SK-N-SH (cell line): ENCODE results near the gene OR9A2. TPM values are rescaled to one million over a fixed set of nuclear protein-coding genes. Genes with fewer than 3 reads are reported as not detected.

Source experiments
- CTCF ChIA-PET: fragments of 300-600, 350-600 bp; formaldehyde crosslinking; extraction: SDS; loops from one replicate; lab custom pipeline; 2021; lab: Yijun Ruan, JAX
- POLR2A ChIA-PET: fragments of 350-600 bp; sonication (Branson Sonifier 250); formaldehyde crosslinking; extraction: SDS; loops from one replicate; lab custom pipeline; 2020; ENCODE audit warnings: antibody characterized with exemption, inconsistent platforms; lab: Yijun Ruan, JAX
- DNase-seq: peaks from one replicate; pipeline ENCODE4 v3.0.0; 2012
- H2AFZ ChIP-seq: fragments of 200-600 bp; sonication (generic); 2 replicates; pipeline ENCODE4 v1.8.1; 2016; ENCODE audit warnings: antibody characterized with exemption, mild to moderate bottlenecking, low read depth
- H3F3A ChIP-seq: fragments of 200-600 bp; sonication (generic); replicated peaks from 2 replicates; pipeline ENCODE3; 2016; ENCODE audit warnings: antibody characterized with exemption, mild to moderate bottlenecking; ENCODE audit not compliant: insufficient read depth
- H3K27ac ChIP-seq, 2 experiments: fragments of 200-500 bp in 1 of 2; fragments of 200-600 bp in 1 of 2; sonication (Bioruptor generic) in 1 of 2; sonication (generic), shearing (Covaris generic) in 1 of 2; 2 replicates each; pipeline versions ENCODE4 v1.5.1 to v1.6.1; 2014 to 2016; ENCODE audit warnings: low read depth in 2 of 2, inconsistent platforms in 1 of 2, low read length in 1 of 2, mild to moderate bottlenecking in 1 of 2, mixed read lengths in 1 of 2
- H3K27me3 ChIP-seq: fragments of 200-600 bp; sonication (generic), shearing (Covaris generic); 2 replicates; pipeline ENCODE4 v1.6.1; 2016; ENCODE audit warnings: mixed run types; ENCODE audit not compliant: insufficient read depth
- H3K36me3 ChIP-seq, 2 experiments: fragments of 200-500 bp in 1 of 2; fragments of 200-600 bp in 1 of 2; sonication (Bioruptor generic) in 1 of 2; sonication (generic) in 1 of 2; replicated peaks in 1 of 2; 2 replicates each; pipeline versions ENCODE3 to v1.5.1; 2014 to 2016; ENCODE audit warnings: low read length in 1 of 2, mild to moderate bottlenecking in 1 of 2; ENCODE audit not compliant: insufficient read depth in 2 of 2, control insufficient read depth in 1 of 2
- H3K4me1 ChIP-seq, 2 experiments: fragments of 200-500 bp in 1 of 2; fragments of 200-600 bp in 1 of 2; sonication (Bioruptor generic) in 1 of 2; sonication (generic), shearing (Covaris generic) in 1 of 2; 2 replicates each; pipeline versions ENCODE4 v1.5.1 to v1.6.1; 2014 to 2016; ENCODE audit warnings: low read depth in 1 of 2, low read length in 1 of 2, mixed run types in 1 of 2; ENCODE audit not compliant: insufficient read depth in 2 of 2, control insufficient read depth in 1 of 2
- H3K4me2 ChIP-seq: fragments of 200-600 bp; sonication (generic), shearing (Covaris generic); 2 replicates; pipeline ENCODE4 v1.6.1; 2017; ENCODE audit warnings: mixed run types
- H3K4me3 ChIP-seq, 2 experiments: fragments of 200-500 bp in 1 of 2; fragments of 200-600 bp in 1 of 2; sonication (Bioruptor generic) in 1 of 2; sonication (generic), shearing (Covaris generic) in 1 of 2; 2 replicates each; pipeline versions ENCODE4 v1.5.1 to v1.8.1; 2014 to 2016; ENCODE audit warnings: low read depth in 2 of 2, inconsistent platforms in 1 of 2, low read length in 1 of 2, mild to moderate bottlenecking in 1 of 2, mixed read lengths in 1 of 2, moderate library complexity in 1 of 2
- H3K79me2 ChIP-seq: fragments of 200-600 bp; sonication (generic); 2 replicates; pipeline ENCODE4 v1.8.1; 2017; ENCODE audit warnings: mild to moderate bottlenecking; ENCODE audit not compliant: insufficient read depth
- H3K9ac ChIP-seq: fragments of 200-600 bp; sonication (generic); 2 replicates; pipeline ENCODE4 v1.6.1; 2017; ENCODE audit warnings: mixed run types
- H3K9me2 ChIP-seq: fragments of 200-600 bp; sonication (generic); 2 replicates; pipeline ENCODE4 v1.6.1; 2017; ENCODE audit warnings: mixed run types
- H3K9me3 ChIP-seq: fragments of 200-600 bp; sonication (generic); 2 replicates; pipeline ENCODE4 v1.6.1; 2017; ENCODE audit warnings: mixed run types, mild to moderate bottlenecking, moderate library complexity
- H4K20me1 ChIP-seq: fragments of 200-600 bp; sonication (generic); 2 replicates; pipeline ENCODE4 v1.6.1; 2017; ENCODE audit warnings: mild to moderate bottlenecking, mixed run types; ENCODE audit not compliant: insufficient read depth
- ELF1 ChIP-seq: IDR thresholded peaks from 2 replicates; pipeline ENCODE4 v1.4.0; 2012
- FOSL2 ChIP-seq: IDR thresholded peaks from 2 replicates; pipeline ENCODE4 v1.4.0; 2012; ENCODE audit warnings: low read depth, mild to moderate bottlenecking, moderate library complexity, borderline replicate concordance
- FOXJ3 ChIP-seq: sonication (generic); formaldehyde crosslinking; IDR thresholded peaks from 2 replicates; pipeline ENCODE4 v1.5.1; 2020; ENCODE audit warnings: mild to moderate bottlenecking, missing genetic modification reagents
- FOXM1 ChIP-seq: IDR thresholded peaks from 2 replicates; pipeline ENCODE4 v1.4.0; 2012; ENCODE audit warnings: low read depth, mild to moderate bottlenecking
- GABPA ChIP-seq: IDR thresholded peaks from 2 replicates; pipeline ENCODE4 v1.4.0; 2012; ENCODE audit warnings: low read depth, mild to moderate bottlenecking
- MAX ChIP-seq: IDR thresholded peaks from 2 replicates; pipeline ENCODE4 v1.4.0; 2012; ENCODE audit warnings: low read depth
- MEF2A ChIP-seq: IDR thresholded peaks from 2 replicates; pipeline ENCODE4 v1.4.0; 2012; ENCODE audit warnings: low read depth, borderline replicate concordance
- MXI1 ChIP-seq: IDR thresholded peaks from 2 replicates; pipeline ENCODE4 v1.6.1; 2012; ENCODE audit warnings: mild to moderate bottlenecking, low read depth, low read length, improper control_type of control experiment
- PBX3 ChIP-seq: IDR thresholded peaks from 2 replicates; pipeline ENCODE4; 2012
- RFX5 ChIP-seq: IDR thresholded peaks from 2 replicates; pipeline ENCODE4 v1.6.1; 2012; ENCODE audit warnings: mild to moderate bottlenecking, improper control_type of control experiment, low read length
- SIN3A ChIP-seq: IDR thresholded peaks from 2 replicates; pipeline ENCODE4 v1.6.1; 2012; ENCODE audit warnings: low read depth, mild to moderate bottlenecking, low read length, moderate library complexity, borderline replicate concordance
- TCF12 ChIP-seq: IDR thresholded peaks from 2 replicates; pipeline ENCODE4 v1.4.0; 2012
- USF1 ChIP-seq: IDR thresholded peaks from 2 replicates; pipeline ENCODE4 v1.4.0; 2012; ENCODE audit warnings: low read depth, borderline replicate concordance
- YY1 ChIP-seq: IDR thresholded peaks from 2 replicates; pipeline ENCODE4 v1.4.0; 2012; ENCODE audit warnings: low read depth, mild to moderate bottlenecking
- WGBS: methylation state at CpG from one replicate; pipeline ENCODE4 v1.1.6; 2017; ENCODE audit warnings: low lambda C conversion rate; 5-methylcytosine and 5-hydroxymethylcytosine counted together
- polyA plus RNA-seq, 3 experiments: library from polyadenylated mRNA; depleted of rRNA; stranded (reverse); fragments of >200 nt; gene quantifications; 2 replicates each; pipeline ENCODE4 v1.2.3, GENCODE V29; 2012
- TF ChIP-seq, protein P1 (sequence below): IDR thresholded peaks from 2 replicates; pipeline ENCODE4 v1.6.1; 2012; ENCODE audit warnings: mild to moderate bottlenecking, low read depth, low read length, moderate library complexity
- TF ChIP-seq, protein P2 (sequence below): fragments of 150-350 bp; IDR thresholded peaks from 2 replicates; pipeline ENCODE4 v1.6.1; 2017; ENCODE audit warnings: antibody characterized with exemption, low read length, low read depth, borderline replicate concordance
- TF ChIP-seq, protein P3 (sequence below): IDR thresholded peaks from 2 replicates; pipeline ENCODE4 v1.4.0; 2012; ENCODE audit warnings: low read depth, borderline replicate concordance

OR9A2 gene
- polyA plus RNA-seq, 1 of the 3 experiments (the other 2 are of a cell fraction) = not detected

DNA sequence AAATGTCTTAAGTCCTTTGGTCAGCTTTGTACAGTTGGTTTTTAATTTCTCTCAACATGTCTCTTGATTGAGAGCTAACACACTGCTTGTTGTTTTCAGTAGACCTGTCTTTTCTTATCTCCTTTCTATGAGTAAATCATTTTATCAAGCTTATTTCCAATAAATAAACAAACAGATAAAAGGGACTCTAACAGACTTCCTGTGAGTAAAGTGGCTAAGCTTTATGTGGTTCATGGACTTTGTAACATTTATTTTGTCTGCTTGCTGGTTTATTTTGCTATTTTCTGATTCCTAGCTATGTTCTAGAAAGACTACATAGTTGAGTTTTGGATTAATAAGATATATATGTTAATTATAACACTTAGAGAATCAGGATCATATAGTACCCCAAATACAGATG lies 27.1 kb downstream of the OR9A2 start:
- Histone ChIP-seq H3F3A (no peaks in the 10 kb centered on the region), H3K27me3 (no peaks in the 10 kb centered on the region; the same call in 1 of the 2 replicates), H3K9me2 (no peaks in the 10 kb centered on the region), H3K9ac (no peak overlapping the region), H3K36me3 (no peaks in the 10 kb centered on the region), H3K4me2 (no peak overlapping the region), H3K4me3 (no peak overlapping the region), H3K9me3 (no peaks in the 10 kb centered on the region)
- no peak for DNase-seq
- TF ChIP-seq MAX = no peak
- TF ChIP-seq SIN3A = no peak
- no peak for TF ChIP-seq FOSL2
- no peak for TF ChIP-seq USF1
- no peak for TF ChIP-seq PBX3
- TF ChIP-seq, protein P1, sequence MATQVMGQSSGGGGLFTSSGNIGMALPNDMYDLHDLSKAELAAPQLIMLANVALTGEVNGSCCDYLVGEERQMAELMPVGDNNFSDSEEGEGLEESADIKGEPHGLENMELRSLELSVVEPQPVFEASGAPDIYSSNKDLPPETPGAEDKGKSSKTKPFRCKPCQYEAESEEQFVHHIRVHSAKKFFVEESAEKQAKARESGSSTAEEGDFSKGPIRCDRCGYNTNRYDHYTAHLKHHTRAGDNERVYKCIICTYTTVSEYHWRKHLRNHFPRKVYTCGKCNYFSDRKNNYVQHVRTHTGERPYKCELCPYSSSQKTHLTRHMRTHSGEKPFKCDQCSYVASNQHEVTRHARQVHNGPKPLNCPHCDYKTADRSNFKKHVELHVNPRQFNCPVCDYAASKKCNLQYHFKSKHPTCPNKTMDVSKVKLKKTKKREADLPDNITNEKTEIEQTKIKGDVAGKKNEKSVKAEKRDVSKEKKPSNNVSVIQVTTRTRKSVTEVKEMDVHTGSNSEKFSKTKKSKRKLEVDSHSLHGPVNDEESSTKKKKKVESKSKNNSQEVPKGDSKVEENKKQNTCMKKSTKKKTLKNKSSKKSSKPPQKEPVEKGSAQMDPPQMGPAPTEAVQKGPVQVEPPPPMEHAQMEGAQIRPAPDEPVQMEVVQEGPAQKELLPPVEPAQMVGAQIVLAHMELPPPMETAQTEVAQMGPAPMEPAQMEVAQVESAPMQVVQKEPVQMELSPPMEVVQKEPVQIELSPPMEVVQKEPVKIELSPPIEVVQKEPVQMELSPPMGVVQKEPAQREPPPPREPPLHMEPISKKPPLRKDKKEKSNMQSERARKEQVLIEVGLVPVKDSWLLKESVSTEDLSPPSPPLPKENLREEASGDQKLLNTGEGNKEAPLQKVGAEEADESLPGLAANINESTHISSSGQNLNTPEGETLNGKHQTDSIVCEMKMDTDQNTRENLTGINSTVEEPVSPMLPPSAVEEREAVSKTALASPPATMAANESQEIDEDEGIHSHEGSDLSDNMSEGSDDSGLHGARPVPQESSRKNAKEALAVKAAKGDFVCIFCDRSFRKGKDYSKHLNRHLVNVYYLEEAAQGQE = no peak
- TF ChIP-seq ELF1 = no peak
- TF ChIP-seq YY1 = no peak
- TF ChIP-seq, protein P2, sequence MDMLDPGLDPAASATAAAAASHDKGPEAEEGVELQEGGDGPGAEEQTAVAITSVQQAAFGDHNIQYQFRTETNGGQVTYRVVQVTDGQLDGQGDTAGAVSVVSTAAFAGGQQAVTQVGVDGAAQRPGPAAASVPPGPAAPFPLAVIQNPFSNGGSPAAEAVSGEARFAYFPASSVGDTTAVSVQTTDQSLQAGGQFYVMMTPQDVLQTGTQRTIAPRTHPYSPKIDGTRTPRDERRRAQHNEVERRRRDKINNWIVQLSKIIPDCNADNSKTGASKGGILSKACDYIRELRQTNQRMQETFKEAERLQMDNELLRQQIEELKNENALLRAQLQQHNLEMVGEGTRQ = no peak
- no peak for TF ChIP-seq MXI1
- TF ChIP-seq, all 33 proteins: peak for 0
- Histone ChIP-seq H3K27ac (no peak overlapping the region), H3K79me2 (no peaks in the 10 kb centered on the region), H4K20me1 (no peaks in the 10 kb centered on the region), H2AFZ (no peak overlapping the region), H3K4me1 (no peaks in the 10 kb centered on the region)
- ChIA-PET CTCF (interaction anchor here (0.6 to 23.7 kb wide), 4 partner anchors 9 to 220 kb away, joined by 3 to 450 read pairs (median 16); partner anchors contain the start of genes EPHB6 and TAS2R40), POLR2A (no interaction called here)

DNA sequence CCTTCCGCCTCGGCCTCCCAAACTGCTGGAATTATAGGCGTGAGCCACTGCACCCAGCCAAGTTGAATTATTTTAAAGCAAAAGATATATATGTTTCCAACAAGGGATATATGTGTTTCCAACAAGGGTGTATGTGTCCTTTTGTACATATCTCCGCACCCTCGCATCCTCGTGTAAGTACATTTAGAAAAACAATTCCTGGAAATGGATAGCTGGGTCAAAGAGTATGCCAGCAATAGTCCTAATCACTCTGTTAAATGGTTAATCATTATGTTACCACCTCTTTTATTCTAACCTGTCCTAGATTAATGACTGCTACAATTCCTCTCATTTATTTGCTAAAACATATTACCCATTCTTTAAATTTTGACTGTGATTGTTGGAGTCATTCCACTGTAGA lies 28.0 kb downstream of the OR9A2 start:
- WGBS = 44% methylated on average over 6 of the region's 6 CpGs
- POLR2A ChIA-PET = no interaction called here

More for the DNA sequence above, 28.0 kb downstream of the OR9A2 start:
- Histone ChIP-seq H3K9me2 (no peaks in the 10 kb centered on the region), H3K9ac (no peak overlapping the region), H3K36me3 (no peaks in the 10 kb centered on the region), H3K4me3 (no peak overlapping the region), H3K9me3 (no peaks in the 10 kb centered on the region), H4K20me1 (no peaks in the 10 kb centered on the region), H3K27me3 (no peaks in the 10 kb centered on the region; the same call in 1 of the 2 replicates), H3K27ac (no peak overlapping the region), H2AFZ (no peak overlapping the region), H3K4me2 (no peak overlapping the region), H3F3A (no peaks in the 10 kb centered on the region), H3K79me2 (no peaks in the 10 kb centered on the region), H3K4me1 (no peaks in the 10 kb centered on the region)
- CTCF ChIA-PET = interaction anchor here (1.3 to 23.7 kb wide), 3 partner anchors 10 to 220 kb away, joined by 5 to 450 read pairs (median 26); partner anchors contain the start of genes EPHB6 and TAS2R40
- no peak for DNase-seq
- TF ChIP-seq SIN3A (no peak), RFX5 (no peak), USF1 (no peak), MEF2A (no peak), TCF12 (no peak), FOXJ3 (CRISPR knock-in tag) (no peak), FOXM1 (no peak), GABPA (no peak)
- TF ChIP-seq, protein P3, sequence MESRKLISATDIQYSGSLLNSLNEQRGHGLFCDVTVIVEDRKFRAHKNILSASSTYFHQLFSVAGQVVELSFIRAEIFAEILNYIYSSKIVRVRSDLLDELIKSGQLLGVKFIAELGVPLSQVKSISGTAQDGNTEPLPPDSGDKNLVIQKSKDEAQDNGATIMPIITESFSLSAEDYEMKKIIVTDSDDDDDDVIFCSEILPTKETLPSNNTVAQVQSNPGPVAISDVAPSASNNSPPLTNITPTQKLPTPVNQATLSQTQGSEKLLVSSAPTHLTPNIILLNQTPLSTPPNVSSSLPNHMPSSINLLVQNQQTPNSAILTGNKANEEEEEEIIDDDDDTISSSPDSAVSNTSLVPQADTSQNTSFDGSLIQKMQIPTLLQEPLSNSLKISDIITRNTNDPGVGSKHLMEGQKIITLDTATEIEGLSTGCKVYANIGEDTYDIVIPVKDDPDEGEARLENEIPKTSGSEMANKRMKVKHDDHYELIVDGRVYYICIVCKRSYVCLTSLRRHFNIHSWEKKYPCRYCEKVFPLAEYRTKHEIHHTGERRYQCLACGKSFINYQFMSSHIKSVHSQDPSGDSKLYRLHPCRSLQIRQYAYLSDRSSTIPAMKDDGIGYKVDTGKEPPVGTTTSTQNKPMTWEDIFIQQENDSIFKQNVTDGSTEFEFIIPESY = no peak
